Measurements from ENCODE around the gene ACSF2. TPM values are rescaled to one million over a fixed set of nuclear protein-coding genes. Genes with fewer than 3 reads are reported as not detected.

ACSF2 gene
- total RNA-seq, 1 donor from 2014 or later = 18.2 TPM

GRCh38 chr17:50447870-50448595, 22.0 kb downstream of the ACSF2 start:
- no peaks in the 10 kb centered on the region for H3K36me3 ChIP-seq
- intact Hi-C loops (cut with micrococcal nuclease) = no loop called here
- H3K27me3 ChIP-seq (ENCODE audit: low read depth) = no peaks in the 10 kb centered on the region
- no peaks in the 10 kb centered on the region for H3K9me3 ChIP-seq (replicated peaks)
- no peak overlapping the region for H3K4me3 ChIP-seq
- DNase-seq = no peak
- peaks cover 13% of the 10 kb centered on the region for H3K4me1 ChIP-seq
- TF ChIP-seq CTCF (IDR thresholded peaks at IDR 0.05; ENCODE audit: borderline replicate concordance) = no peak
- H3K27ac ChIP-seq (replicated peaks) = no peak overlapping the region

GRCh38 chr17:50448643-50449042, 22.6 kb downstream of the ACSF2 start:
- Histone ChIP-seq H3K27me3 (ENCODE audit: low read depth) (no peaks in the 10 kb centered on the region), H3K4me1 (peaks cover 7% of the 10 kb centered on the region), H3K27ac (replicated peaks) (no peak overlapping the region), H3K9me3 (replicated peaks) (no peaks in the 10 kb centered on the region), H3K4me3 (no peak overlapping the region), H3K36me3 (no peaks in the 10 kb centered on the region)
- TF ChIP-seq CTCF (IDR thresholded peaks at IDR 0.05; ENCODE audit: borderline replicate concordance) = no peak
- no peak for DNase-seq
- intact Hi-C loops (cut with micrococcal nuclease) = no loop called here

- TF ChIP-seq CTCF (IDR thresholded peaks at IDR 0.05; ENCODE audit: borderline replicate concordance) = no peak
- no peak overlapping the region for H3K4me3 ChIP-seq
- intact Hi-C loops (cut with micrococcal nuclease) = no loop called here
- H3K36me3 ChIP-seq = no peaks in the 10 kb centered on the region
- DNase-seq = no peak
- no peak overlapping the region for H3K27ac ChIP-seq (replicated peaks)
- H3K9me3 ChIP-seq (replicated peaks) = no peaks in the 10 kb centered on the region
- no peaks in the 10 kb centered on the region for H3K4me1 ChIP-seq
- H3K27me3 ChIP-seq (ENCODE audit: low read depth) = no peaks in the 10 kb centered on the region
Observed at GRCh38 chr17:50451943-50452629, 26.1 kb downstream of the ACSF2 start.

GRCh38 chr17:50452630-50453300, 26.7 kb downstream of the ACSF2 start:
- Histone ChIP-seq H3K9me3 (replicated peaks) (no peaks in the 10 kb centered on the region), H3K36me3 (no peaks in the 10 kb centered on the region), H3K27ac (replicated peaks) (no peak overlapping the region), H3K4me3 (no peak overlapping the region), H3K4me1 (no peaks in the 10 kb centered on the region), H3K27me3 (ENCODE audit: low read depth) (no peaks in the 10 kb centered on the region)
- no peak for DNase-seq
- intact Hi-C loops (cut with micrococcal nuclease) = no loop called here
- no peak for TF ChIP-seq CTCF (IDR thresholded peaks at IDR 0.05; ENCODE audit: borderline replicate concordance)

GRCh38 chr17:50453901-50454300, 27.9 kb downstream of the ACSF2 start:
- DNase-seq = no peak

More at GRCh38 chr17:50453901-50454300, 27.9 kb downstream of the ACSF2 start:
- no peaks in the 10 kb centered on the region for H3K27me3 ChIP-seq (ENCODE audit: low read depth)
- H3K27ac ChIP-seq (replicated peaks) = no peak overlapping the region
- no peaks in the 10 kb centered on the region for H3K36me3 ChIP-seq
- intact Hi-C loops (cut with micrococcal nuclease) = no loop called here
- H3K4me1 ChIP-seq = no peaks in the 10 kb centered on the region
- H3K4me3 ChIP-seq = no peak overlapping the region
- no peaks in the 10 kb centered on the region for H3K9me3 ChIP-seq (replicated peaks)
- no peak for TF ChIP-seq CTCF (IDR thresholded peaks at IDR 0.05; ENCODE audit: borderline replicate concordance)

All from left ventricle myocardium inferior (tissue), 1 donor.